ENCODE results near the gene PUS1.

- TF ChIP-seq, protein P1, sequence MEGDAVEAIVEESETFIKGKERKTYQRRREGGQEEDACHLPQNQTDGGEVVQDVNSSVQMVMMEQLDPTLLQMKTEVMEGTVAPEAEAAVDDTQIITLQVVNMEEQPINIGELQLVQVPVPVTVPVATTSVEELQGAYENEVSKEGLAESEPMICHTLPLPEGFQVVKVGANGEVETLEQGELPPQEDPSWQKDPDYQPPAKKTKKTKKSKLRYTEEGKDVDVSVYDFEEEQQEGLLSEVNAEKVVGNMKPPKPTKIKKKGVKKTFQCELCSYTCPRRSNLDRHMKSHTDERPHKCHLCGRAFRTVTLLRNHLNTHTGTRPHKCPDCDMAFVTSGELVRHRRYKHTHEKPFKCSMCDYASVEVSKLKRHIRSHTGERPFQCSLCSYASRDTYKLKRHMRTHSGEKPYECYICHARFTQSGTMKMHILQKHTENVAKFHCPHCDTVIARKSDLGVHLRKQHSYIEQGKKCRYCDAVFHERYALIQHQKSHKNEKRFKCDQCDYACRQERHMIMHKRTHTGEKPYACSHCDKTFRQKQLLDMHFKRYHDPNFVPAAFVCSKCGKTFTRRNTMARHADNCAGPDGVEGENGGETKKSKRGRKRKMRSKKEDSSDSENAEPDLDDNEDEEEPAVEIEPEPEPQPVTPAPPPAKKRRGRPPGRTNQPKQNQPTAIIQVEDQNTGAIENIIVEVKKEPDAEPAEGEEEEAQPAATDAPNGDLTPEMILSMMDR (IDR thresholded peaks at IDR 0.05), result no peak
- TF ChIP-seq POLR2A (IDR thresholded peaks at IDR 0.05), result no peak
- no peak for TF ChIP-seq EP300 (IDR thresholded peaks at IDR 0.05)
Observed at GRCh38 chr12:131946757-131947156, 17.7 kb downstream of the PUS1 start.
